ENCODE results near the gene NACA.
"Not testable (repeated sequence)": the region's sequence is repeated elsewhere in the genome, so short reads cannot be mapped to it uniquely, and the experiment has no call there.

NACA gene

DNA sequence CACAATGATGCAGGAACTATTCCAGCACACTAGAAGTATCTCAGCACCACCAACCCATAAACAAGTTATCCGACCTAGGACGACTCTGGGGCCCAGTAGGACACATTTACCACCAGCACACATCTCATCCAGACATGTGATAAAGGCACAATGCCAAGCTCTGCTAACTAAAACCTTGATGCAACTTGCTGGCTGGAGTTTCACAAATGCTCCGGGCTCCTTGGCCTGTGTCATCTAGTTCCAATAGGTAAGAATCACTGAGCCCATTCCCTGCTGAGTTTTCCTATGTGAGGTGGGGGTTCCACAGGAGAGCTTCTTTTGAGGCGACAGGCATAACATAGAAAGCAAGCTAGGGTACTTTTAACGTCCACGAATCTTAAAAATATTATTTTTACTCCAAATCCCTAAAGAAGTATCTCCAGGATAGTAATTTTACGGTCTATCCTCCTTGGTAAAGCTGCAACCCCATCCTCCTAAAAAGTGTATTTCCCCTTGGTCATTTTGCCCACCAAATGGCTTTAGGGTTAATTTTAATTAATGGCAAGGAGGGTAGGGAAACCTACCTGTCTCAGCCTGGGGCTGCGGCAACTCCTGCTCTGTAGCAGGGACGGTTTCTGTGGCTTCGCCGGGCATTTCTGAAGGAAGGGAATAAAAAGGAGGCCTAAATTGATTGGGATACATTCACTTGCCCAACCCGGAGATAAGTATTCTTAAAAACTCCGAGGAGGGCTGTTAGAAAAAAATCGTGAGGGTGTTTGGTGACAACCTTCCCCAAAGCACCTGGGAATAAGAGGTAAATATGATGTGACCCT, 1.0 kb downstream of the NACA start:
- no peak for DNase-seq

- no peak for DNase-seq
Measured at GRCh38 chr12:56723352-56723751, 1.7 kb downstream of the NACA start.

DNA sequence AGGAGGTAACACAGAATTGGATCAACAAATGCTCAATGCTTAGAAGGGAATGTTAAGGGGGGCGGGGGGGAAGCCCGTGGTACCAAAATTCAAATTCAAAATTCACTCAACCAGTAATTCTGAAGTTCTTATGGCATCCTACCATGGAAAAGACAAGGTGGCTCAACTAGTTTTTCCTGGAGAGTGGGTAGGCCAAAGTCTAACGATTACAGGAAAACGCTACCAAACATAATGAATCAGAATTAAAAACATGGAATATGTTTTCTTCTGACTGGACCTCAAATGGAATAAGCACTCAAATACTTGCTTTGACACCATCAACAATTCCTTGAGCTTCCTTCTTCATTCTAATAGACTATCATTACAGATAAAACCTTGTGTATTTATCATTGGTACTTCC, 2.3 kb downstream of the NACA start:
- DNase-seq = no peak

DNA sequence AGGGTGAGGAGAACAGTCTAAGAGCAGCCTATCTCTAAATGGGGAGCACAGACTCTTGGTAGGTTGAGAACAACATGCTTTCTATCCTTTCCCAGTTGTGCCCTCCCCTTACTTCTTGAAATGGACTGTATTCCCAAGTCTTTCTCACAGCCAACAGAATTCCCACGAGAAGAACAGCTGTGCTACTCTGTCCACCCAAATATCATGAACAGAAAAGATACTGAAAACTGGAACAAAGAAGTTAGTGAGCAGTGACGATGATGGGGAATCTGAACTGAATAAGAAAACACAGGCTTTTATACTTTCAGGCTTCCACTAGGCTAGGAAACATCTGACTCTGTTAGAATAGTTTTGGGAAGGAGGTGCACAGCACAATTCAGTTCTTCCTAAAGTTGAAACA, 3.4 kb downstream of the NACA start:
- no peak for DNase-seq

- no peak for DNase-seq
Measured at GRCh38 chr12:56721216-56721615, 3.9 kb downstream of the NACA start.

DNA sequence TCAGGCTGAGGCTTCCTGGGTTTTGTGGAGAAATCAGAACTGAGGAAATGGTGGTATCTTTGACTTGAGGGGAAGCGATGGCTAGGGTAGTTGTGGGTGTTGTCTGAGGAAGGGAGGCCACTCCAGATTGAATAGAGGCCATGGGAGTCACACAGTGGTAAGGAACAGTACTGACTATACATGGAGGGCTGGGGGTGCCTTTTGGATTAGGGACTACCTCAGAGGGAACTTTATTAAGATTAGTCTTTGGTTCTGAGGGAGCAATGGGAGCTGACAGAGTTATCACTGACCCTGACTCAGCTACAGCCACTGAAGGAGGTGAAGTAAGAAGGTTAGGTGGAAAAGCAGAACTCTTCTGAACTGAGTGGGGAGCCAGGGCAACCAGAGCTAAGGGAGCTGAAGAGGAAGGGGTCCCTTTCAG, 4.4 kb downstream of the NACA start:
- DNase-seq = no peak

- no peak for DNase-seq
Measured at GRCh38 chr12:56719056-56719455, 6.0 kb downstream of the NACA start.

GRCh38 chr12:56718636-56719035, 6.5 kb downstream of the NACA start:
- no peak for DNase-seq

GRCh38 chr12:56718149-56718548, 7.0 kb downstream of the NACA start:
- DNase-seq = no peak

DNA sequence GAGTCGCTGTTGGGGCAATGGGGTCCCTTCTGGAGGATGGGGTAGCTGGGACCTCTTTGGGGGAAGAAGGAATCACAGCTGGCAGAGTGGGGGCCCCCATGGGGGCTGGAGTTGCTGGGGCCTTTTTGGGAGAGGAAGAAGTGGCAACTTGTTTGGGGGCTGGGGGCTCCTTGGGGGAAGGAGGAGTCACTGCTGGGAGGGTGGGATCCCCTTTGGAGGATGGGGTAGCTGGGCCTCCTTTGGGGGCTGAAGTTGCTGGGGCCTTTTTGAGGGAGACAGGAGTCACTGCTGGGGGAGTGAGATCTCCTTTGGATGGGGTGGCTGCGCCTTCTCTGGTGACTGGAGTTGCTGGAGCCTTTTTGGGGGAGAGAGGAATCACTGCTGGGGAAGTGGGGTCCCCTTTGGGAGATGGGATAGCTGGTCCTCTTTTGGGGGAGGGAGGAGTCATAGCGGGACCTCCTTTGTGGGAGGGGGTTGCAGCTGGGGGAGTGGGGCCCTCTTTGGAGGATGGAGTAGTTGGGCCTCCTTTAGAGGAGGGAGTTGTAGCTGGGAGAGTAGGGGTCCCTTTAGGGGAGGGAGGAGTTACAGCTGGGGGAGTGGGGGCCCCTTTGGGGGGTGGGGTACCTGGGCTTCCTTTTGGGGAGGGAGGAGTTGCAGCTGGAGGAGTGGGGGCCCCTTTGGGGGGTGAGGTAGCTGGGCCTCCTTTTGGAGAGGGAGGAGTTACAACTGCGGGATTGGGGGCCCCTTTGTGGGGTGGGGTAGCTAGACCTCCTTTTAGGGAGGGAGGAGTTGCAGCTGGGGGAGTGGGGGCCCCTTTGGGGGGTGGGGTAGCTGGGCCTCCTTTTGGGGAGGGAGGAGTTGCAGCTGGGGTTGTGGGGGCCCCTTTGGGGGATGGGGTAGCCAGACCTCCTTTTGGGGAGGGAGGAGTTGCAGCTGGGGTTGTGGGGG, 7.9 kb downstream of the NACA start:
- DNase-seq = no peak

GRCh38 chr12:56716458-56716857, 8.6 kb downstream of the NACA start:
- DNase-seq = no peak

DNA sequence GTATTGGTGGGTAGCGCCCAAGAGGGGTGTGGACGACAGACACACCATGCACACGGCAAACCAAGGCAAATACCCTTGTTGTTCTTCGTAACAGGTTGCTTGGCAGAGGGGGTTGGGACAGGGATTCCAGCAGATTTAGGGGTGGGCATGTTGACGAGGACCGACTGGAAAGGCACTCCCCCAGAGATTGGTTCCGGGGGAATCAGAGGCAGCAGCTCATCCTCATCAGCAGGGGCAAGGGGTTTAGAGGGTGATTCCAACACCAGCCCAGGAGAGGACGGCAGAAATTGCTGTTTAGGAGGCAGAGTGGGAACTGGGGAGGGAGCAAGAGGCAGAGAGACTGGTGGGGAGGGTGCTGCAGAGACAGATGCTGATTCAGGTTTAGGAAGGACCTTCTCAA, 9.3 kb downstream of the NACA start:
- DNase-seq = no peak

DNA sequence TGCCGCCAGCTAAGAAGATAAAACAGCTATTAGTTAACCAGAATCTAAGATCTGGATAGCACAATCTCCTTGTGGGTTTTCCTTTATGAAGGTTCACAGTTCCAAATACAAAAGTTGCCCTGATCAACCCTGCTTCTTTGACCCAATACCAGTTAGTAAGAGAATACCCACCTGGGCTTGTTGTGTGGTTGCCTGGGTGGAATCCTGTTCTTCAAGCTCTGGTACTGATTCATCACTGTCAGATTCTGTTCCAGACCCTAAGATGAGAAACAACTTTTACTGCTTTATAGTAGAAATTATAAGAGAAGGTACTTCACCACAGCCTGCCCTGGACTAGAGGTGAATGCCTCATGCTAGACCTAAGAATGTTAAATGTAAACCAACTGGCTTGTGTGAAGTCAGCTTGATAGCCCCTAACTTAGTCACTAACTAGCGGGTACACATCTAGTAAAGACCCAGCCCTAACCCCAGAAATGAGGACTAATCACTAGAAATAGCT, 10.6 kb downstream of the NACA start:
- no peak for DNase-seq

GRCh38 chr12:56713345-56713744, 11.8 kb downstream of the NACA start:
- no peak for DNase-seq

GRCh38 chr12:56709759-56710376, 15.2 kb downstream of the NACA start:
- DNase-seq = no peak

DNA sequence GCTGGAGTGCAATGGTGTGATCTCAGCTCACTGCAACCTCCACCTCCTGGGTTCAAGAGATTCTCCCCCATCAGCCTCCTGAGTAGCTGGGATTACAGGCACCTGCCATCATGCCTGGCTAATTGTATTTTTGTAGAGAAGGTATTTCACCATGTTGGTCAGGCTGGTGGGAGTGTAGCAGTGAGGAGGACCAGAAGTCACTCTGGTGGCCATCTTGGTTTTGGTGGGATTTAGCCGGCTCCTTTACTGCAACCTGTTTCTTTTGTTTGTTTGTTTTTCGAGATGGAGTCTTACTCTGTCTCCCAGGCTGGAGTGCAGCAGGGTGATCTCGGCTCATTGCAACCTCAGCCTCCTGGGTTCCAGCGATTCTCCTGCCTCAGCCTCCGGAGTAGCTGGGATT, 20.6 kb downstream of the NACA start:
- not testable (repeated sequence) for DNase-seq

GRCh38 chr12:56699020-56699661, 26.0 kb downstream of the NACA start:
- DNase-seq = no peak

DNA sequence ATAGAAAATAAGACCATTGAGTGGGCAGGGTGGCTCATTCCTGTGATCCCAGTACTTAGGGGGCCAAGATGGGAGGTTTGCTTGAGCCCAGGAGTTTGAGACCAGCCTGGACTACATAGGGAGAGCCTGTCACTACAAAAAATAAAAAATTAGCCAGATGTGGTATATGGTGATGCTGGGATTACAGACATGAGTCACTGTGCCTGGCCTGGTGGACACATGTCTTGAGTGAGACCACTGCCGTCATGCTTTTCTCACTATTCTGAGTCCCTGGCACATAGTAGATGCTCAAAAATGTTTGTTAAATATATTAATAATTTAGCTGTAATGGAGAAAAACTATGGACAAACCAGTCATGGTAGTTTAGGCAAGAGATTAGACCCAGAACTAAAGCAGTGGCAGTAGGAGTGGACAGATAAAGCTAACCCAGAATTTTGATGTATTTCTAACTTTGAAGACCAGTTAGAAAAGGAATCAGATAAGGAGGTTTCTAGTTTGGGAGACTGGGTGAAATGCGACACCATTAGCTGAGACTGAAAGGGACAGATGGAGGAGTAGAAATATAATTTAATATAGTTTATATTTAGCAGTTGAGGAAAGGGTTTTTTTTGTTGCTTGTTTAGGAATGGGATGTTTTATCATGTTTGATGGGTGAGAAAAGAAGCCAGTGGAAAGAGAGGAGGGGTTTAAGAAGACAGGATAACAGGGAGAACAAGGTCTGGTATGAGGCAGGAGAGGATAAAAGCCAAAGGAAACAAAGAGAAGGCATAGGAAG, 29.6 kb downstream of the NACA start:
- DNase-seq = no peak

DNA sequence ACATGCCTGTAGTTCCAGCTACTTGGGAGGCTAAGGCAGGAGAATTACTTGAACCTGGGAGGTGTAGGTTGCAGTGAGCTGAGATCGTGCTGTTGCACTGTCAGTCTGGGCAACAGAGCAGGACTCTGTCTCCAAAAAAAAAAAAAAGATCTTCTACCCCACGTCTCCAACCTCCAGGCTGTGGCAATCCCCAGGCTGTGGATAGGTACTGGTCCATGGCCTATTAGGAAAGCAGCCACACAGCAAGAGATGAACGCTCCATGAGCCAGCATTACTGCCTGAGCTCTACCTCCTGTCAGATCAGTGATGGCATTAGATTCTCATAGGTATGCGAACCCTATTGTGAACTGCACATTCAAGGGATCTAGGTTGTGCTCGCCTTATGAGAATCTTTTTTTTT, 30.9 kb downstream of the NACA start:
- no peak for DNase-seq

DNA sequence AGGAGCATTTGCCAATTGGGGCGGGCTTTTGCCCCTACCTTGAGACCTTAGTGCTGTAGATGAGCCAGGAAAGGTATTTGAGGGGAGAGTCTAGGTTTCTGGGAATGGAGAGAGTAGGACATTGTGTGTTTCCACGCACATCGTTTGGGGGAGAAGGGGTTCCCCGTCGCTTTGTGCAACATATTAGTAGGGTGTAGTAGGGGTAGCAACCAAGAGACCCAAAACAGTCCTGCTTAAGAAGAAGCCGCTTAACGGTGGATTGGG, 36.3 kb downstream of the NACA start:
- DNase-seq = no peak

- DNase-seq = peak; percentile 94
Measured at GRCh38 chr12:56688129-56688845, 36.8 kb downstream of the NACA start, which contains the start of gene PTGES3. Gene PTGES3 (minus strand): TSS chr12:56688284. CDS start chr12:56687999, 285 bp downstream.

All from NCI-H1092 (cell line).